Neural progenitor cell (in vitro differentiated cells): ENCODE data around the gene CPN2.

Source experiments
- CTCF ChIP-seq: fragments of 200-600 bp; sonication (generic); IDR thresholded peaks from 2 replicates; pipeline ENCODE4 v1.5.1; 2017; ENCODE audit warnings: antibody characterized with exemption, mild to moderate bottlenecking
- EZH2 ChIP-seq: fragments of 200-600 bp; sonication (generic); IDR thresholded peaks from 2 replicates; pipeline ENCODE4 v1.6.1; 2017; ENCODE audit warnings: antibody characterized with exemption, mild to moderate bottlenecking, moderate library complexity
- EZH2phosphoT487 ChIP-seq: fragments of 200-600 bp; sonication (generic); IDR thresholded peaks from 2 replicates; pipeline ENCODE4 v1.6.1; 2017; ENCODE audit warnings: antibody characterized with exemption

- no peak for TF ChIP-seq CTCF
- no peak for TF ChIP-seq EZH2
- no peak for TF ChIP-seq EZH2phosphoT487
Measured at GRCh38 chr3:194332858-194333211, 18.3 kb downstream of the CPN2 start.
